ENCODE results near the gene CFAP299.
A peak's percentile ranks its signal among the peaks of the same experiment; 100 is the strongest.
"Not testable (repeated sequence)": the region's sequence is repeated elsewhere in the genome, so short reads cannot be mapped to it uniquely, and the experiment has no call there.

Gene CFAP299

GRCh38 chr4:80335554-80336358, at the start of gene CFAP299:
Gene CFAP299 (plus strand): TSS chr4:80335730.
- peak; percentile 7 for DNase-seq (ENCODE audit: low read depth)

- DNase-seq (ENCODE audit: low read depth) = no peak
Measured at GRCh38 chr4:80286451-80286850, 49.1 kb upstream of the CFAP299 start.

- DNase-seq (ENCODE audit: low read depth) = not testable (repeated sequence)
Measured at GRCh38 chr4:80290665-80291064, 44.9 kb upstream of the CFAP299 start.

- no peak for DNase-seq (ENCODE audit: low read depth)
Measured at GRCh38 chr4:80294206-80294605, 41.3 kb upstream of the CFAP299 start.

- no peak for DNase-seq (ENCODE audit: low read depth)
Measured at GRCh38 chr4:80295336-80295735, 40.2 kb upstream of the CFAP299 start.

- no peak for DNase-seq (ENCODE audit: low read depth)
Measured at GRCh38 chr4:80295826-80296225, 39.7 kb upstream of the CFAP299 start.

GRCh38 chr4:80301884-80302283, 33.6 kb upstream of the CFAP299 start:
- no peak for DNase-seq (ENCODE audit: low read depth)

GRCh38 chr4:80302616-80303223, 32.8 kb upstream of the CFAP299 start:
- DNase-seq (ENCODE audit: low read depth) = no peak

- no peak for DNase-seq (ENCODE audit: low read depth)
Measured at GRCh38 chr4:80305466-80305865, 30.1 kb upstream of the CFAP299 start.

- DNase-seq (ENCODE audit: low read depth) = no peak
Measured at GRCh38 chr4:80306260-80306659, 29.3 kb upstream of the CFAP299 start.

- no peak for DNase-seq (ENCODE audit: low read depth)
Measured at GRCh38 chr4:80307183-80307735, 28.3 kb upstream of the CFAP299 start.

- DNase-seq (ENCODE audit: low read depth) = no peak
Measured at GRCh38 chr4:80307774-80308465, 27.6 kb upstream of the CFAP299 start.

- DNase-seq (ENCODE audit: low read depth) = no peak
Measured at GRCh38 chr4:80308466-80308822, 27.1 kb upstream of the CFAP299 start.

GRCh38 chr4:80309294-80310004, 26.1 kb upstream of the CFAP299 start:
- DNase-seq (ENCODE audit: low read depth) = no peak

GRCh38 chr4:80311130-80311529, 24.4 kb upstream of the CFAP299 start:
- DNase-seq (ENCODE audit: low read depth) = no peak

GRCh38 chr4:80312124-80312523, 23.4 kb upstream of the CFAP299 start:
- no peak for DNase-seq (ENCODE audit: low read depth)

- no peak for DNase-seq (ENCODE audit: low read depth)
Measured at GRCh38 chr4:80313627-80314026, 21.9 kb upstream of the CFAP299 start.

- not testable (repeated sequence) for DNase-seq (ENCODE audit: low read depth)
Measured at GRCh38 chr4:80315848-80316247, 19.7 kb upstream of the CFAP299 start.

- DNase-seq (ENCODE audit: low read depth) = no peak
Measured at GRCh38 chr4:80321341-80321740, 14.2 kb upstream of the CFAP299 start.

GRCh38 chr4:80321776-80322175, 13.8 kb upstream of the CFAP299 start:
- DNase-seq (ENCODE audit: low read depth) = no peak

GRCh38 chr4:80322716-80323115, 12.8 kb upstream of the CFAP299 start:
- DNase-seq (ENCODE audit: low read depth) = no peak

GRCh38 chr4:80324171-80324570, 11.4 kb upstream of the CFAP299 start:
- no peak for DNase-seq (ENCODE audit: low read depth)

Measured in stimulated activated CD8-positive, alpha-beta memory T cell treated with anti-CD3 and anti-CD28 coated beads, Interleukin-15, amount 100 ng/mL, for 24 hours (primary cell).